Activated T-cell treated with anti-CD3 and anti-CD28 coated beads for 4 hours (primary cell): ENCODE results near the gene WDR38.
"Not testable (repeated sequence)": the region's sequence is repeated elsewhere in the genome, so short reads cannot be mapped to it uniquely, and the experiment has no call there.

Source experiments
- DNase-seq: peaks from one replicate; pipeline ENCODE4 v3.0.0-alpha.2; 2020

Gene WDR38

DNA sequence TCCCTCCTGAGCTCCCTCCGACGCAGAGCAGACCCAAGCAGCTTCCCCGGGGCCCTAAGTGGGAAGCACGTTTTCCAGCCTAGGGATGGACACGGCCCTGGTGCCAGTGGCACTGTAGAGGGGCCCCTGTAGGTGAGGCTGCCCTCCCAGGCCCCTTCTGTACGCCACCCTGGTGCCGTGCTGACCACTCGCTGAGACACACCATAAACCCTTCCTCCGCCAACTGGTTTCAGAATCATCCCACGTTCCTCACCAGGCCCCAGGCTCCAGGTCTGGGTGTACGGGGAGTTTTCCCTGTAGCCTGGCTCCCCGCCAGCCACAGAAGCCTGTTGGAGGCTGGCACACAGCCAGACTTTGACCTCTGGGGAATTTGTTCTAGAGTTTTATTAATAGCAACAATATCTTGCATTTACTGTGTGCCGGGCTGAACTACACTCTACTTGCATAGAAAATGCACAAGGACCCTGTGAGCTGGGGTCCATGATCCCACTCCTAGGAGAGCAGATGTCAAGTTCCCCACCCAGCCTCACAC lies 18.2 kb upstream of the WDR38 start:
- no peak for DNase-seq

- DNase-seq, result not testable (repeated sequence)
Measured at GRCh38 chr9:124838132-124838531, 15.1 kb upstream of the WDR38 start.

GRCh38 chr9:124838567-124839275 lies 14.5 kb upstream of the WDR38 start:
- not testable (repeated sequence) for DNase-seq

DNA sequence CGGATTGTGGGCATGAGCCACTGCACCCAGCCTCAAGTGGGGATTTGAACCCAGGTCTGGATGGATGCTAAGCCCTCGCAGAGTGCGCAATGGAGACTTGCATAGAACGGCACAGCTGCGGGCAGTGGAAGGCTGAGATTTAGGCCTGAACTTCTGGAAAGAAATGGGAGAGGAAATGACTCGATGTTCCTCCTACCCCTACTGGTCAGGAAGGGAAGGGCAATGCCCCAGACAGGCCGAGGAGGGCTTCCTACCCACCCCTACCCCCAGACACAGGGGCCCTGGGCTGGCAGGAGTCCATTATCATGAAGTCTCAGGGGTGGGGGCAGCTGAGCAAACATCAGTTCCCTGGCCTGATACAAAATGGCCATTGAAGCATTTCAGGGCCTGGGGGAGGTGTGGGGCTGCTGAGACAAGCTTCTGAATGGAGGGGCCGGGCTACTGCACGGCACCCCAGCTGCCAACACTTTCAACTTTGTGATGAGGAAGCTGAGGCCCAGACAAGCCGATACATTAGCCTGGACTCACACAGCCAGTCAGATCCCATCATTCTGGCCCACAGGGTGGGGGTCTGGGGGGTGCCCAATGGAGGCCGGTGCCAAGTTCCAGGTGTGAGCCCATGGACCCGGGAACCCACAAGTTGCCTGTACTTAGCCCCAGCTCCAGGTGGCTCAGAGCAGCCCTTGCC lies 13.5 kb upstream of the WDR38 start:
- no peak for DNase-seq

GRCh38 chr9:124840300-124840833 lies 12.9 kb upstream of the WDR38 start:
- no peak for DNase-seq

DNA sequence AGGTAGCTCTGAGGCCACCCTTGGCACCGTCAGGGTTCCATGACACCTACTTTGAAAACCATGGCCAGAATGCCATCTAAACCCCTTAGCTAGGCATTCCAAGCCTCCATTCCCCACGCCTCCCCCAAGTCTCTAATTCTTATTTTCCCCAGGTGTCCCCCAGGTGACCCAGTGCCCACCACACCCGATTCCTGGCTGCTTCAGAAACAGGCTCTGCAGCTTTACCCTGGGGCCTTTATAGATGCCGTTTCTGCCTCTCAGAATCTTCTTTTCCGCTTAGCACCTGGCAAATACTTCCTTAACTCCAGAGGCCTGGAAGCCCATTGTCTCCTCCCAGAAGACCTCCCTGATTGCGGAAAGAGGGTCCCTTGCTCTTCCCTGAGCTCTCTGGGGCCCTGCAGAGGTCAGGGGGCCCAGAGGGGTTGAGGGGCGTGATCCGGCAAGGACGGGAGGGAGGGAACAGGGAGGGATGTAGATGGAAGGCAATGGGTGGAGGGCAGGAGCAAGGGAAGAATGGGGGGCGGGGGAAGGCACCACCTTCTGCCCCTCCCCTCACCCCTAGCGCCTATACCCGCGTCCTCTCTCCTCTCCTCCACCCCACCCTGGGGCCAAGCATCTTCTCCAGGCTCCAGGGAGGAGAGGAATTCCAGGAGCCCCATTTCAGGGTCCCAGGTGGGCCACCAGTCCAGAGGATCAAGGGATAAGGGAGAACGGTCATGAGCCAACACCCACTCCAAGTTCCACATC lies 12.0 kb upstream of the WDR38 start:
- no peak for DNase-seq

DNA sequence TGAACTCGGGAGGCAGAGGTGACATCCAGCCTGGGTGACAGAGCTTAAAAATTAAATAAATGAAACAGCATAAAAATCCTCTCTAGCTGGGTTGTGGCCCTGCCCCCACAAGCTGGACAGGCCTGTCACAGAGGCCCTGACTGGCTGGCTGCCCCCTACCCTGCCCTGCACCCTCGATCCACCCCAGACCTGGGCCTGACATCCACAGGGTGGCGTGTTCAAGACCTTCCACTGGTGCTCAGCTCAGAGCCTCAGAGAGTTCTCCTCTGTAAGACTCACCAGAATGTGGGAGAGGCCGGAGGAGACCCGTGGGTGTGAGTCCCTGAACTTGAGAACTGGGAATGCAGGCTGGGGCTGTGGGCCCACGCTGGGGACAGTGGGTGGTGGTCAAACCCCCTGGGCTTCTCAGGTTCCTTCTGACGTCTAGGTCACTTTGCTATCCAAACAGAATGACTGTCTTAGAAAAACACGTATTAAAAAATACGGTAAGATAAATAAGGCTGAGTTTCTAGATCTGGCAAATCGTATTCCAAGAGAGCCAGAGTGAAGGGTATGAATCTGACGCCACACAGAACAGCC lies 9.7 kb upstream of the WDR38 start:
- DNase-seq, result no peak

DNA sequence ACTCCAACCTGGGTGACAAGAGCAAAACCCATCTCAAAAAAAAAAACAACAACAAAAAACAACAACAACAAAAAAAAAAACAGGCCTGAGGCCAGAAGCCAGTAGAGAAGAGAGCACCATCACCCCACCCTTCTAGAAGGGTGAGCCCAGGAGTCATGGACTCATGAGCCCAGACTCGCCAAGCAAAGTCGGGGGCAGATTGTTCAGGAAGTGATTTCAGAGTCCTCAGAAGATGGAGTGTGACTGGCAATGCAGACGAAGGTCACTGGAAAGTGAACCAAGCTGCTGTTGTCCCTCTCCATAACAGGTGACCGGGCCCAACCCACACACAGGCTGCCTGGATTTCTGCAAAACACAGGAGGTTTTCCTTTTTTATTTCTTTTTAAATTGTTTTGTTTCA lies 9.0 kb upstream of the WDR38 start:
- no peak for DNase-seq

GRCh38 chr9:124846467-124846866 lies 6.8 kb upstream of the WDR38 start:
- not testable (repeated sequence) for DNase-seq

DNA sequence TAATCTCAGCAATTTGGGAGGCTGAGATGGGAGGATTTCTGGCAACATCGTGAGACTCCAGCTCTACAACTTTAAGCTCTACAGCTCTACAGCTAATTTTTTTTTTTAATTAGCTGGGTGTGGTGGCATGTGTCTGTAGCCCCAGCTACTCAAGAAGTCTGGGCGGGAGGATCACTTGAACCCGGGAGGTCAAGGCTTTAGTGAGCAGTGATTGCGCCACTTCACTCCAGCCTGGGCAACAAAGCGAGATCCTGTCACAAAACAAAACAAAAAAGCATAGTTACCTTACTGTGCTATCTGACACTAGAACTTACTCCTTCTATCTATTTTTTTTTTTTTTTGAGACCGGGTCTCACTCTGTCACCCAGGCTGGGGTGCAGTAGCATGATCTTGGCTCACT lies 6.3 kb upstream of the WDR38 start:
- no peak for DNase-seq

DNA sequence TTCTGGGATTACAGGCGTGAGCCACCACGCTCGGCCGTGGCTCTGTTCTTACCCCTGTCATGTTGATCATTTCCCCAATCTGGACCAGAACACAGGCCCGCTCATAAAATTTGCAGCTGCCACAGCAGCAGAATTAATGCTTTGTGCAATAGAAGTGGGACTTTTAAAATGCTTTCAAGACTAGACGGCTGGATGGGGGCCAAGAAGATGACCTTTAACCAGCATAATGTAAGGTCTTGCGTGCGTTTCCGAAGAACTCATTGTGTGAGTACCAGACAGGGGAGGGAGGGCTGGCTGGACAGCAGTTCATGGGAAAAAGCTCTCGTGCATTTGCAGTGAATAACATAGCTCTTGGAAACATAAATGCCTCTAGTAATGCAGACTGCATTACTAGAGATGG lies 3.5 kb upstream of the WDR38 start:
- DNase-seq, result no peak

GRCh38 chr9:124852121-124852828 lies 985 bp upstream of the WDR38 start:
- DNase-seq, result no peak

- no peak for DNase-seq
Measured at GRCh38 chr9:124853605-124854143, 414 bp downstream of the WDR38 start.

GRCh38 chr9:124854161-124854560 lies 901 bp downstream of the WDR38 start:
- no peak for DNase-seq

DNA sequence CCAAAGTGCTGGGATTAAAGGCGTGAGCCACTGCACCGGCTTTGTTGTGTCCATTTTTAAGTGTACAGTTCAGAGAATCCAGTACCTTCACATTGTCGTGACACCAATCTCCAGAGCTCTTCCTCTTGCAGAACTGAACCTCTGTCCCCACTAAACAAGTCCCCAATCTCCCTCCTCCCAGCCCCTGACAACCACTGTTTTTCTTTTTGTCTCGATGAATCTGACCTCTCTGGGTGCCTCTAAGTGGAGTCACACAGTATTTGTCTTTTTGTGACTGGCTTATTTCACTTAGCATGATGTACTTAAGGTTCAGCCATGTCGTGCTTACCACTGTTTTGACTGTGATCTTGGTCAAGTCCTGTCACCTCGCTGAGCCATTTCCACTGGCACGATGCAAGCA lies 1.6 kb downstream of the WDR38 start:
- no peak for DNase-seq

GRCh38 chr9:124855566-124855943 lies 2.3 kb downstream of the WDR38 start:
- DNase-seq, result no peak

- DNase-seq, result no peak
Measured at GRCh38 chr9:124855944-124856765, 2.9 kb downstream of the WDR38 start.

DNA sequence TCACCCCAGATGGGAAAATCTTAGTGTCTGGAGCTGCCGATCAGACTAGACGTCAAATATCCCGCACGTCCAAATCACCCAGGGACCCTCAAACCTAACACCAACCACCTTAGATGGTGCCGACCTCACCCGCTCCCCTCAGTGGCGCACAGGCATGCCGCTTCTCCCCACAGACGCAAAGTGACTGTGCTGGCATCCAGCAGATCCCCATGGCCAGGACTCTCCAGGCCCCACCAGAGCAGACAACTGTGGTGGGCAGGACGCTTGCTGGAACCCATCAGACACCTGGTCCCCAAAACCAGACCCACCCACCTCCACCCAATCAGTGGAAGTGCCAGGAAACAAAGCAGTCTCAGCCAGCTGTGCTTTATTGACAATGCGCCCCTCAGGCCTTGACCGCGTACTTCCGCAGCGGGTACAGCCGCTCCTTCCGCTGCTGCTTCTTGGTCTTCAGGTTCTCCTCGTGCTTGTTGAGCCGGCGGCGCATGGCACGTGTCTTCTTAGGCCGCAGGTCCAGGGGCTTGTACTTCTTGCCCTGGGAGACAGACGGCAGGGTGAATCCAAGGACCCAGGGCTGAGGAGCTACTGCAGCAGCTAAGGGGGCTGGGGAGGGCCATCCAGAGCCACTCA lies 4.4 kb downstream of the WDR38 start:
- no peak for DNase-seq

DNA sequence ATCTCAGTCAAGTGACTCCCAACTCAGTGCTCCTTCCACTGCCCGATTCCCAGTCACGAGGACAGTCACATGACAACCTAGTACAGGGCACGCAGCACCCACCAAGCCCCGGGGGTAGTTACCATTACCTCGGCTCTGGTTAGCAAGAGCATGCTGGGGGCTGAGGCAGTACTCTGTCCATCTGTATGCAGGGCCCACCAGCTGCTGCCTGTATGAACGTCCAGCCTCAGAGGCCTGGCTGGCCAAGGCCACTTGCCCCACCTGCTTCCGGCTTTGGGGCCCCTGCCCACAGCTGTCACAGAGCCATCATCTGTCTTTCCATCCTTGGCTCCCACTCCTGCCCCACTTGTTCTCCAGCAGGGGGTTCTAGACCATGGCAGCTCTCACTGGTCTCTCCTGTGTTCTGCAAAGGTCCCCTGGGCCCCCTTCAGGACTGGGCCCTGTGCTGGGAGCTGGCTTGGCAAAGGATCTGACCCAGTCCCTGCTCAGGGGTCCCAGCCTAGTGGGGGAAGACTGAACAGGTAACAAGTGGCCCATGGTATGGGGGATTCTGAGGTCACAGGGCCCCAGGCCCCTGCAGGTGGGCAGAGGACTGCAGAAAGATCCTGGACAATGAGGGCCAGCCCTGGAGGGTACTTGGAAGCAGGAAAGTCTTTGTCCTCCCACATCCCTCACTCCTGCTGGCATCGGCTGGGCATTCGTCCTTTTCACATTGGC lies 5.2 kb downstream of the WDR38 start:
- DNase-seq, result no peak
